ENCODE measurements around the gene FJX1.
"Not testable (repeated sequence)": the region's sequence is repeated elsewhere in the genome, so short reads cannot be mapped to it uniquely, and the experiment has no call there.

DNA sequence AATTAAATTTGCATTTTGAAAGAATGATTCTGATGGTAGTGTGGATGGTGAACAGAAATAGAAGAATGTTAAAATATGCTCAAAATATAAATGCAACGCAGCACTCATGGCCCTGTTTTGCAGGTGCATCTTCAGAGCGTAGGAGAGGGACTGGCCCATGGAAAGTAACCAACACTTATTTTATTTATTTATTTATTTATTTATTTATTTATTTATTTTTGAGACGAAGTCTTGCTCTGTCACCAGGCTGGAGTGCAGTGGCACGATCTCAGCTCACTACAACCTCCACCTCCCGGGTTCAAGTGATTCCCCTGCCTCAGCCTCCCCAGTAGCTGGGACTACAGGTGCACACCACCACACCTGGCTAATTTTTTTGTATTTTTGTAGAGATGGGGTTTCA is 34.5 kb downstream of the FJX1 start:
- TF ChIP-seq, protein P1, sequence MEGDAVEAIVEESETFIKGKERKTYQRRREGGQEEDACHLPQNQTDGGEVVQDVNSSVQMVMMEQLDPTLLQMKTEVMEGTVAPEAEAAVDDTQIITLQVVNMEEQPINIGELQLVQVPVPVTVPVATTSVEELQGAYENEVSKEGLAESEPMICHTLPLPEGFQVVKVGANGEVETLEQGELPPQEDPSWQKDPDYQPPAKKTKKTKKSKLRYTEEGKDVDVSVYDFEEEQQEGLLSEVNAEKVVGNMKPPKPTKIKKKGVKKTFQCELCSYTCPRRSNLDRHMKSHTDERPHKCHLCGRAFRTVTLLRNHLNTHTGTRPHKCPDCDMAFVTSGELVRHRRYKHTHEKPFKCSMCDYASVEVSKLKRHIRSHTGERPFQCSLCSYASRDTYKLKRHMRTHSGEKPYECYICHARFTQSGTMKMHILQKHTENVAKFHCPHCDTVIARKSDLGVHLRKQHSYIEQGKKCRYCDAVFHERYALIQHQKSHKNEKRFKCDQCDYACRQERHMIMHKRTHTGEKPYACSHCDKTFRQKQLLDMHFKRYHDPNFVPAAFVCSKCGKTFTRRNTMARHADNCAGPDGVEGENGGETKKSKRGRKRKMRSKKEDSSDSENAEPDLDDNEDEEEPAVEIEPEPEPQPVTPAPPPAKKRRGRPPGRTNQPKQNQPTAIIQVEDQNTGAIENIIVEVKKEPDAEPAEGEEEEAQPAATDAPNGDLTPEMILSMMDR (IDR thresholded peaks at IDR 0.05): not testable (repeated sequence)
- not testable (repeated sequence) for TF ChIP-seq EP300 (IDR thresholded peaks at IDR 0.05)

Measured in ovary (tissue), 3 donors.